ENCODE measurements around the gene ZNF735. TPM values are rescaled to one million over a fixed set of nuclear protein-coding genes. Genes with fewer than 3 reads are reported as not detected.

ZNF735 gene
- not detected in 5 replicates for total RNA-seq (2022; extraction: Qiagen RNA extraction; ENCODE audit: low read depth)

DNA sequence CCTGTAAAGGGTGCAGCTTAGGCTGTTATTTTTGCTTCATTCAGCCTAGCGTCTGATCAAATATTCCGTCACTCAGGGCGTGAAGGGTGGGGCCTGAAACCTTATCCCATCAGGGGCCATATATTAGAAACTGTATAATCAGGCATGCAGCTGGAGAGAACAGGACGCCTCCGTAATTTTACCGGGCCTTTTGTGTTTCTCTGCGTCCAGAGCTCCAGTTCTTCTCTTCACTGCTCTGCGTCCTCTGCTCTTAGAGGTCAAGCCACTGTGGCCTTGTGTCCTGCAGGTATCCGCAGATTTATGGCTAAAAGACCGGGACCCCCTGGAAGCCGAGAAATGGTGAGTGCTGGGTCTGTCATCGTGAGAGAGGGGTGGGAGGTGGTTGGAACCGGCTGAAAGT is at the start of gene ZNF735:
ZNF735 (plus strand) TSS at position 301 of the 400 bp plus-strand sequence; CDS start at position 301, 0 bp downstream.

DNA sequence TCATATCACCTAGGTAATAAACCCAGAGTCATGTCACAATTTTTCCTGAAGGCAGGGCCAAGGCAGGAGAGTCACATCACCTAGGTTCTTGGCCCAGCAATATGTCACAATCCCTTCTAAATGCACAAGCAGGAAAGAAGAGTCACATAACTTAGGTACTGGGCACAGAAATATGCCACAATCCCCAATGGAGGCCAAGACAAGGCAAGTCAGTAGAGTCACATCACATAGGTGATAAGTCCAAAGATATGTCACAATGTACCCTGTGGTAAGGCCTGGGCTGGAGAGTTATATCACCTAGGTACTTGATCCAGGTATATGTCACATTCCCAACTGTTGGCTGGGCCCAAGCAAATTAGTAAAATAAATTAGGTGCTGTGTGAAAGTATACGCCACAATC is 21.2 kb downstream of the ZNF735 start, which contains the start of gene ZNF679:
ZNF679 (plus strand) TSS at position 301 of the 400 bp plus-strand sequence. CDS start 20,644 bp downstream, outside the sequence.

Other genes with a start within 250 kb of the ZNF735 start
- not detected in 5 replicates for gene ZNF722, start 208.4 kb upstream of the ZNF735 start, total RNA-seq (2022; extraction: Qiagen RNA extraction; ENCODE audit: low read depth)
- gene ZNF727, start 161.8 kb upstream of the ZNF735 start, total RNA-seq (2022; extraction: Qiagen RNA extraction; ENCODE audit: low read depth), result not detected in 5 replicates
- not detected in 5 replicates for gene ZNF679, start 21.3 kb downstream of the ZNF735 start, total RNA-seq (2022; extraction: Qiagen RNA extraction; ENCODE audit: low read depth)
- 0.02 to 0.23 TPM in 2 of 5 replicates, not detected in the others for gene ZNF736, start 106.8 kb downstream of the ZNF735 start, total RNA-seq (2022; extraction: Qiagen RNA extraction; ENCODE audit: low read depth)

Data from A549 treated with GW870086 at 1 μM for 4 hours (cell line).